ENCODE results near the gene TBX15.

TBX15 gene

GRCh38 chr1:118900643-118901440, 87.3 kb downstream of the TBX15 start:
- Histone ChIP-seq H2BK120ac (ENCODE audit: low read depth, low read length) (no peak overlapping the region), H3K27me3 (ENCODE audit: control insufficient read depth in 1 of 2, insufficient read depth in 1 of 2, low read length in 2 of 2) (no peaks in the 10 kb centered on the region), H3K4me2 (ENCODE audit: low read length, poor library complexity, severe bottlenecking) (no peak overlapping the region), H3K4me1 (ENCODE audit: control insufficient read depth, insufficient read depth, low read depth, low read length) (no peaks in the 10 kb centered on the region), H2BK12ac (ENCODE audit: low read length in 2 of 2) (no peak overlapping the region), H2BK5ac (ENCODE audit: low read depth, low read length, poor library complexity, severe bottlenecking) (no peak overlapping the region), H3K4ac (ENCODE audit: low read depth in 1 of 2, low read length in 2 of 2) (no peak overlapping the region), H3K79me1 (replicated peaks; ENCODE audit: low read length, poor library complexity, severe bottlenecking) (peaks cover 10% of the 10 kb centered on the region), H3K18ac (ENCODE audit: low read depth in 1 of 2, low read length in 2 of 2) (no peak overlapping the region), H3K14ac (ENCODE audit: low read length in 2 of 2) (no peak overlapping the region), H3K9me3 (ENCODE audit: control insufficient read depth, low read length) (no peaks in the 10 kb centered on the region), H3K4me3 (ENCODE audit: insufficient read depth in 1 of 2, low read depth in 1 of 2, low read length in 2 of 2) (no peak overlapping the region), H2AK5ac (ENCODE audit: low read length, severe bottlenecking) (no peak overlapping the region), H4K8ac (ENCODE audit: low read length) (no peak overlapping the region), H2BK15ac (ENCODE audit: low read depth, poor library complexity, severe bottlenecking) (no peak overlapping the region), H3K23ac (ENCODE audit: low read length in 2 of 2) (no peak overlapping the region), H2AFZ (ENCODE audit: low read depth, low read length) (no peak overlapping the region), H3K36me3 (ENCODE audit: control insufficient read depth in 1 of 2, insufficient read depth in 2 of 2, low read depth in 1 of 2, low read length in 2 of 2) (peaks cover 10 to 45% of the 10 kb centered on the region in 2 experiments), H3K9ac (ENCODE audit: low read length) (no peak overlapping the region), H4K91ac (ENCODE audit: low read length) (no peak overlapping the region), H3K27ac (ENCODE audit: low read length, poor library complexity, severe bottlenecking) (no peak overlapping the region)
- no peak for DNase-seq

GRCh38 chr1:118899340-118899739, 88.8 kb downstream of the TBX15 start:
- Histone ChIP-seq H3K36me3 (ENCODE audit: control insufficient read depth in 1 of 2, insufficient read depth in 2 of 2, low read depth in 1 of 2, low read length in 2 of 2) (peaks cover 7 to 57% of the 10 kb centered on the region in 2 experiments), H2BK12ac (ENCODE audit: low read length in 2 of 2) (no peak overlapping the region), H3K4me3 (ENCODE audit: insufficient read depth in 1 of 2, low read depth in 1 of 2, low read length in 2 of 2) (no peak overlapping the region), H3K79me1 (replicated peaks; ENCODE audit: low read length, poor library complexity, severe bottlenecking) (peaks cover 7% of the 10 kb centered on the region), H2BK120ac (ENCODE audit: low read depth, low read length) (no peak overlapping the region), H3K9ac (ENCODE audit: low read length) (no peak overlapping the region), H2BK15ac (ENCODE audit: low read depth, poor library complexity, severe bottlenecking) (no peak overlapping the region), H3K4me1 (ENCODE audit: control insufficient read depth, insufficient read depth, low read depth, low read length) (no peaks in the 10 kb centered on the region), H3K14ac (ENCODE audit: low read length in 2 of 2) (no peak overlapping the region), H3K23ac (ENCODE audit: low read length in 2 of 2) (no peak overlapping the region), H3K18ac (ENCODE audit: low read depth in 1 of 2, low read length in 2 of 2) (no peak overlapping the region), H3K4ac (ENCODE audit: low read depth in 1 of 2, low read length in 2 of 2) (no peak overlapping the region), H3K9me3 (ENCODE audit: control insufficient read depth, low read length) (no peaks in the 10 kb centered on the region), H3K4me2 (ENCODE audit: low read length, poor library complexity, severe bottlenecking) (no peak overlapping the region), H2BK5ac (ENCODE audit: low read depth, low read length, poor library complexity, severe bottlenecking) (no peak overlapping the region), H4K91ac (ENCODE audit: low read length) (no peak overlapping the region), H3K27ac (ENCODE audit: low read length, poor library complexity, severe bottlenecking) (no peak overlapping the region), H2AK5ac (ENCODE audit: low read length, severe bottlenecking) (no peak overlapping the region), H3K27me3 (ENCODE audit: control insufficient read depth in 1 of 2, insufficient read depth in 1 of 2, low read length in 2 of 2) (no peaks in the 10 kb centered on the region), H4K8ac (ENCODE audit: low read length) (no peak overlapping the region), H2AFZ (ENCODE audit: low read depth, low read length) (no peak overlapping the region)
- no peak for DNase-seq
- WGBS, result 44% methylated on average over 2 of the region's 3 CpGs

DNA sequence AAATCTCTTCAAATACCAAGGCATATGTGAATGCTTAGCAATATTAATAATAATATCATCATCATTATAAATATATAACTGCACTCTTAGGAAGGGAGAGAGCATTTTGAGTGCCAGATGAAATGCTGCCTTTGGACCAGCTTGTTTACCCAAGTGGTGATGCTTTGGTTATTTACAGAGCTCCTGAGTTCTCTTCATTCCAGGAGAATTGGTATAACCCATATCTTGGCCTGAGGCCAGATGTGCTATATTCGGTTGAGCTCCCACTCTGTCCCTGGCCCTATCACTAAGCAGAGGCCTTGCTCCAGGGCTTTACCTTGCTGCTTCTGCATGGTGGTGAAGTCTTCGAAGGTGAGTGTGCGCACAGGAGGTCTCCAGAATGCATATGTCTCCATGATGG, 89.4 kb downstream of the TBX15 start:
- Histone ChIP-seq H2BK5ac (ENCODE audit: low read depth, low read length, poor library complexity, severe bottlenecking) (no peak overlapping the region), H2BK12ac (ENCODE audit: low read length in 2 of 2) (no peak overlapping the region), H2BK15ac (ENCODE audit: low read depth, poor library complexity, severe bottlenecking) (no peak overlapping the region), H3K27me3 (ENCODE audit: control insufficient read depth in 1 of 2, insufficient read depth in 1 of 2, low read length in 2 of 2) (no peaks in the 10 kb centered on the region), H3K9ac (ENCODE audit: low read length) (no peak overlapping the region), H3K4me1 (ENCODE audit: control insufficient read depth, insufficient read depth, low read depth, low read length) (no peaks in the 10 kb centered on the region), H3K18ac (ENCODE audit: low read depth in 1 of 2, low read length in 2 of 2) (no peak overlapping the region), H4K8ac (ENCODE audit: low read length) (no peak overlapping the region), H4K91ac (ENCODE audit: low read length) (no peak overlapping the region), H3K79me1 (replicated peaks; ENCODE audit: low read length, poor library complexity, severe bottlenecking) (peaks cover 9% of the 10 kb centered on the region), H3K4ac (ENCODE audit: low read depth in 1 of 2, low read length in 2 of 2) (no peak overlapping the region), H3K36me3 (ENCODE audit: control insufficient read depth in 1 of 2, insufficient read depth in 2 of 2, low read depth in 1 of 2, low read length in 2 of 2) (peaks cover 7 to 58% of the 10 kb centered on the region in 2 experiments), H3K27ac (ENCODE audit: low read length, poor library complexity, severe bottlenecking) (no peak overlapping the region), H3K14ac (ENCODE audit: low read length in 2 of 2) (no peak overlapping the region), H3K23ac (ENCODE audit: low read length in 2 of 2) (no peak overlapping the region), H2AK5ac (ENCODE audit: low read length, severe bottlenecking) (no peak overlapping the region), H3K4me3 (ENCODE audit: insufficient read depth in 1 of 2, low read depth in 1 of 2, low read length in 2 of 2) (no peak overlapping the region), H3K4me2 (ENCODE audit: low read length, poor library complexity, severe bottlenecking) (no peak overlapping the region), H3K9me3 (ENCODE audit: control insufficient read depth, low read length) (no peaks in the 10 kb centered on the region), H2BK120ac (ENCODE audit: low read depth, low read length) (no peak overlapping the region), H2AFZ (ENCODE audit: low read depth, low read length) (no peak overlapping the region)
- DNase-seq, result no peak
- 95% methylated on average over 3 of the region's 3 CpGs for WGBS

DNA sequence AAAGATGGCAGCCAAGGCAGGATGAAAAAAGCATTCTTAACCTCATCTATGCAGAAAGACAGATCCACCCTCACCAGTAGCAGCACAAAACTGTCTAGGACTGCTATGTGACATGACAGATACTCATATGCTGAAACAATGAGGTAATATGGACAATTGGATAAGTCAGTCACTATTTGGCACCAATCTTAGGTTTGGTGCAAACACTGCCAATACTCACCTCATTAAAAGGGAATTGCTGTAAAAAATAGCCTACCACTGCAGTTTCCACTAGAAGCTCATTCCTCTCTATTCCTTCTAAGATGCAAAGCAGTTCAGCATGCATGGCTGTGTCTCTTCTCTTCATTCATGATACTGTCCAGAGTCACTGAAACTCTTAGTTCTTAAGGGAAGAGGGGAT, 91.7 kb downstream of the TBX15 start:
- Histone ChIP-seq H4K91ac (ENCODE audit: low read length) (no peak overlapping the region), H3K9me3 (ENCODE audit: control insufficient read depth, low read length) (no peaks in the 10 kb centered on the region), H3K23ac (ENCODE audit: low read length in 2 of 2) (no peak overlapping the region), H3K4me3 (ENCODE audit: insufficient read depth in 1 of 2, low read depth in 1 of 2, low read length in 2 of 2) (no peak overlapping the region), H2AK5ac (ENCODE audit: low read length, severe bottlenecking) (no peak overlapping the region), H3K4me2 (ENCODE audit: low read length, poor library complexity, severe bottlenecking) (no peak overlapping the region), H3K9ac (ENCODE audit: low read length) (no peak overlapping the region), H3K27ac (ENCODE audit: low read length, poor library complexity, severe bottlenecking) (no peak overlapping the region), H3K4ac (ENCODE audit: low read depth in 1 of 2, low read length in 2 of 2) (no peak overlapping the region), H2BK5ac (ENCODE audit: low read depth, low read length, poor library complexity, severe bottlenecking) (no peak overlapping the region), H2BK12ac (ENCODE audit: low read length in 2 of 2) (no peak overlapping the region), H3K79me1 (replicated peaks; ENCODE audit: low read length, poor library complexity, severe bottlenecking) (peaks cover 9% of the 10 kb centered on the region), H3K14ac (ENCODE audit: low read length in 2 of 2) (no peak overlapping the region), H3K4me1 (ENCODE audit: control insufficient read depth, insufficient read depth, low read depth, low read length) (no peaks in the 10 kb centered on the region), H3K18ac (ENCODE audit: low read depth in 1 of 2, low read length in 2 of 2) (no peak overlapping the region), H2BK120ac (ENCODE audit: low read depth, low read length) (no peak overlapping the region), H3K27me3 (ENCODE audit: control insufficient read depth in 1 of 2, insufficient read depth in 1 of 2, low read length in 2 of 2) (no peaks in the 10 kb centered on the region), H2BK15ac (ENCODE audit: low read depth, poor library complexity, severe bottlenecking) (no peak overlapping the region), H2AFZ (ENCODE audit: low read depth, low read length) (no peak overlapping the region), H4K8ac (ENCODE audit: low read length) (no peak overlapping the region), H3K36me3 (ENCODE audit: control insufficient read depth in 1 of 2, insufficient read depth in 2 of 2, low read depth in 1 of 2, low read length in 2 of 2) (peaks cover 9 to 62% of the 10 kb centered on the region in 2 experiments)
- no peak for DNase-seq
